Measurements from ENCODE around the gene UBASH3A. TPM values are rescaled to one million over a fixed set of nuclear protein-coding genes. Genes with fewer than 3 reads are reported as not detected.

The UBASH3A gene
- polyA plus RNA-seq, 1 of the 3 experiments (the other 2 are of a cell fraction), result not detected

- no peak overlapping the region for H3K27ac ChIP-seq (ENCODE audit: low read depth in 2 of 2, low read length in 1 of 2)
- no peak for TF ChIP-seq GATA2 (CRISPR knock-in tag; IDR thresholded peaks at IDR 0.05)
- no peak for TF ChIP-seq RXRA (IDR thresholded peaks at IDR 0.05; ENCODE audit: borderline replicate concordance, low read depth)
- no peak for TF ChIP-seq FOSL2 (IDR thresholded peaks at IDR 0.05; ENCODE audit: borderline replicate concordance, low read depth)
- TF ChIP-seq FOXM1 (IDR thresholded peaks at IDR 0.05; ENCODE audit: low read depth), result no peak
- TF ChIP-seq RAD21 (IDR thresholded peaks at IDR 0.05; ENCODE audit: low read length), result no peak
- no peak for TF ChIP-seq USF2 (IDR thresholded peaks at IDR 0.05; ENCODE audit: borderline replicate concordance, low read depth, low read length)
- TF ChIP-seq MXI1 (IDR thresholded peaks at IDR 0.05; ENCODE audit: low read depth, low read length), result no peak
- TF ChIP-seq, protein P1, sequence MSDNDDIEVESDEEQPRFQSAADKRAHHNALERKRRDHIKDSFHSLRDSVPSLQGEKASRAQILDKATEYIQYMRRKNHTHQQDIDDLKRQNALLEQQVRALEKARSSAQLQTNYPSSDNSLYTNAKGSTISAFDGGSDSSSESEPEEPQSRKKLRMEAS (IDR thresholded peaks at IDR 0.05; ENCODE audit: low read depth), result no peak
- no peak for TF ChIP-seq SMC3 (IDR thresholded peaks at IDR 0.05; ENCODE audit: low read depth, low read length)
- no peaks in the 10 kb centered on the region for H3K9me3 ChIP-seq
- no peak overlapping the region for H3K4me3 ChIP-seq (ENCODE audit: low read depth in 2 of 2, low read length in 1 of 2)
- H3K4me1 ChIP-seq (ENCODE audit: control insufficient read depth in 1 of 2, insufficient read depth in 2 of 2, low read depth in 1 of 2, low read length in 1 of 2), result no peaks in the 10 kb centered on the region
- no peak overlapping the region for H2AFZ ChIP-seq (ENCODE audit: low read depth)
- H3K27me3 ChIP-seq (ENCODE audit: insufficient read depth), result no peaks in the 10 kb centered on the region
- POLR2A ChIA-PET, result no interaction called here
- no peaks in the 10 kb centered on the region for H4K20me1 ChIP-seq (ENCODE audit: insufficient read depth)
- H3K4me2 ChIP-seq, result no peak overlapping the region
- CTCF ChIA-PET, result interaction anchor here (1.2 kb wide), 1 partner anchor 8 kb away, joined by 4 read pairs; no protein-coding TSS in a partner anchor
- no peak overlapping the region for H3K9ac ChIP-seq
- H3F3A ChIP-seq (replicated peaks; ENCODE audit: insufficient read depth), result no peaks in the 10 kb centered on the region
- H3K9me2 ChIP-seq, result no peaks in the 10 kb centered on the region
- 65% methylated on average over 11 of the region's 11 CpGs for WGBS (ENCODE audit: low lambda C conversion rate)
- H3K79me2 ChIP-seq (ENCODE audit: insufficient read depth), result no peaks in the 10 kb centered on the region
- no peaks in the 10 kb centered on the region for H3K36me3 ChIP-seq (replicated peaks in 1 of 2; ENCODE audit: control insufficient read depth in 1 of 2, insufficient read depth in 2 of 2, low read length in 1 of 2)
- DNase-seq, result no peak
These were observed 17.6 kb upstream of the UBASH3A start for GRCh38 chr21:42386034-42386591.

GRCh38 chr21:42387164-42387563 is 16.5 kb upstream of the UBASH3A start:
- Histone ChIP-seq H2AFZ (ENCODE audit: low read depth) (no peak overlapping the region), H3K9me2 (no peaks in the 10 kb centered on the region), H3K9me3 (no peaks in the 10 kb centered on the region), H3F3A (replicated peaks; ENCODE audit: insufficient read depth) (no peaks in the 10 kb centered on the region), H3K27ac (ENCODE audit: low read depth in 2 of 2, low read length in 1 of 2) (no peak overlapping the region), H3K79me2 (ENCODE audit: insufficient read depth) (no peaks in the 10 kb centered on the region), H3K4me1 (ENCODE audit: control insufficient read depth in 1 of 2, insufficient read depth in 2 of 2, low read depth in 1 of 2, low read length in 1 of 2) (no peaks in the 10 kb centered on the region), H3K36me3 (replicated peaks in 1 of 2; ENCODE audit: control insufficient read depth in 1 of 2, insufficient read depth in 2 of 2, low read length in 1 of 2) (no peaks in the 10 kb centered on the region), H3K4me3 (ENCODE audit: low read depth in 2 of 2, low read length in 1 of 2) (no peak overlapping the region), H3K4me2 (no peak overlapping the region), H3K9ac (no peak overlapping the region), H3K27me3 (ENCODE audit: insufficient read depth) (no peaks in the 10 kb centered on the region), H4K20me1 (ENCODE audit: insufficient read depth) (no peaks in the 10 kb centered on the region)
- POLR2A ChIA-PET, result no interaction called here
- CTCF ChIA-PET, result interaction anchor here (1.2 kb wide), 1 partner anchor 7 kb away, joined by 4 read pairs; no protein-coding TSS in a partner anchor
- no peak for TF ChIP-seq CHD2 (IDR thresholded peaks at IDR 0.05; ENCODE audit: low read length, partially characterized antibody)
- TF ChIP-seq RAD21 (IDR thresholded peaks at IDR 0.05; ENCODE audit: low read length), result no peak
- TF ChIP-seq SMC3 (IDR thresholded peaks at IDR 0.05; ENCODE audit: low read depth, low read length), result no peak
- TF ChIP-seq NRF1 (IDR thresholded peaks at IDR 0.05; ENCODE audit: low read depth, low read length), result no peak
- TF ChIP-seq FOSL2 (IDR thresholded peaks at IDR 0.05; ENCODE audit: borderline replicate concordance, low read depth), result no peak
- TF ChIP-seq, protein P2, sequence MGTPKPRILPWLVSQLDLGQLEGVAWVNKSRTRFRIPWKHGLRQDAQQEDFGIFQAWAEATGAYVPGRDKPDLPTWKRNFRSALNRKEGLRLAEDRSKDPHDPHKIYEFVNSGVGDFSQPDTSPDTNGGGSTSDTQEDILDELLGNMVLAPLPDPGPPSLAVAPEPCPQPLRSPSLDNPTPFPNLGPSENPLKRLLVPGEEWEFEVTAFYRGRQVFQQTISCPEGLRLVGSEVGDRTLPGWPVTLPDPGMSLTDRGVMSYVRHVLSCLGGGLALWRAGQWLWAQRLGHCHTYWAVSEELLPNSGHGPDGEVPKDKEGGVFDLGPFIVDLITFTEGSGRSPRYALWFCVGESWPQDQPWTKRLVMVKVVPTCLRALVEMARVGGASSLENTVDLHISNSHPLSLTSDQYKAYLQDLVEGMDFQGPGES (IDR thresholded peaks at IDR 0.05; ENCODE audit: low read depth, low read length), result no peak
- TF ChIP-seq, protein P3, sequence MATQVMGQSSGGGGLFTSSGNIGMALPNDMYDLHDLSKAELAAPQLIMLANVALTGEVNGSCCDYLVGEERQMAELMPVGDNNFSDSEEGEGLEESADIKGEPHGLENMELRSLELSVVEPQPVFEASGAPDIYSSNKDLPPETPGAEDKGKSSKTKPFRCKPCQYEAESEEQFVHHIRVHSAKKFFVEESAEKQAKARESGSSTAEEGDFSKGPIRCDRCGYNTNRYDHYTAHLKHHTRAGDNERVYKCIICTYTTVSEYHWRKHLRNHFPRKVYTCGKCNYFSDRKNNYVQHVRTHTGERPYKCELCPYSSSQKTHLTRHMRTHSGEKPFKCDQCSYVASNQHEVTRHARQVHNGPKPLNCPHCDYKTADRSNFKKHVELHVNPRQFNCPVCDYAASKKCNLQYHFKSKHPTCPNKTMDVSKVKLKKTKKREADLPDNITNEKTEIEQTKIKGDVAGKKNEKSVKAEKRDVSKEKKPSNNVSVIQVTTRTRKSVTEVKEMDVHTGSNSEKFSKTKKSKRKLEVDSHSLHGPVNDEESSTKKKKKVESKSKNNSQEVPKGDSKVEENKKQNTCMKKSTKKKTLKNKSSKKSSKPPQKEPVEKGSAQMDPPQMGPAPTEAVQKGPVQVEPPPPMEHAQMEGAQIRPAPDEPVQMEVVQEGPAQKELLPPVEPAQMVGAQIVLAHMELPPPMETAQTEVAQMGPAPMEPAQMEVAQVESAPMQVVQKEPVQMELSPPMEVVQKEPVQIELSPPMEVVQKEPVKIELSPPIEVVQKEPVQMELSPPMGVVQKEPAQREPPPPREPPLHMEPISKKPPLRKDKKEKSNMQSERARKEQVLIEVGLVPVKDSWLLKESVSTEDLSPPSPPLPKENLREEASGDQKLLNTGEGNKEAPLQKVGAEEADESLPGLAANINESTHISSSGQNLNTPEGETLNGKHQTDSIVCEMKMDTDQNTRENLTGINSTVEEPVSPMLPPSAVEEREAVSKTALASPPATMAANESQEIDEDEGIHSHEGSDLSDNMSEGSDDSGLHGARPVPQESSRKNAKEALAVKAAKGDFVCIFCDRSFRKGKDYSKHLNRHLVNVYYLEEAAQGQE (IDR thresholded peaks at IDR 0.05; ENCODE audit: low read depth, low read length), result no peak
- TF ChIP-seq USF2 (IDR thresholded peaks at IDR 0.05; ENCODE audit: borderline replicate concordance, low read depth, low read length), result no peak
- TF ChIP-seq RFX5 (IDR thresholded peaks at IDR 0.05; ENCODE audit: low read length), result no peak
- TF ChIP-seq FOXM1 (IDR thresholded peaks at IDR 0.05; ENCODE audit: low read depth), result no peak
- no peak for TF ChIP-seq GATA2 (CRISPR knock-in tag; IDR thresholded peaks at IDR 0.05)
- no peak for TF ChIP-seq RCOR1 (IDR thresholded peaks at IDR 0.05; ENCODE audit: low read length)
- no peak for DNase-seq
- WGBS (ENCODE audit: low lambda C conversion rate), result 16% methylated on average over 3 of the region's 3 CpGs
